T-cell (primary cell): ENCODE results near the gene DNAJC22. TPM values are rescaled to one million over a fixed set of nuclear protein-coding genes. Genes with fewer than 3 reads are reported as not detected.
A peak's percentile ranks its signal among the peaks of the same experiment; 100 is the strongest.

Experiments used
- ATAC-seq, 4 experiments: fragments of 200-7000 bp in 3 of 4; fragments of 150-1000 bp in 1 of 4; cut with Tn5 transposase; replicated peaks in 1 of 4; 1 replicate in 3 of 4; 2 replicates in 1 of 4; pipeline ENCODE4 v1.10.0; 2021; ENCODE audit warnings: moderate library complexity in 3 of 4, mild to moderate bottlenecking in 2 of 4, moderate number of reproducible peaks in 1 of 4
- CTCF ChIA-PET, 2 donors: fragments of 300-600 bp; sonication (Branson Sonifier 250); formaldehyde crosslinking; loops; one replicate each; lab custom pipeline; 2022; ENCODE audit warnings: antibody characterized with exemption in 2 of 2; lab: Charles Lee
- POLR2A ChIA-PET, 2 donors: fragments of 300-600 bp; sonication (Branson Sonifier 250); formaldehyde crosslinking; loops; one replicate each; lab custom pipeline; 2022; ENCODE audit warnings: antibody characterized with exemption in 2 of 2; lab: Charles Lee
- DNase-seq, 35 experiments: peaks; one replicate each; pipeline versions ENCODE4 v3.0.0 to v3.0.0-alpha.2; 2013 to 2023
- H3K27ac ChIP-seq: one replicate; pipeline ENCODE4 v1.5.1; 2013; ENCODE audit warnings: low read length
- H3K27me3 ChIP-seq, 2 experiments: replicated peaks in 1 of 2; 1 replicate in 1 of 2; 2 replicates in 1 of 2; pipeline versions ENCODE4 v1.6.1 to v1.7.0; 2013; ENCODE audit warnings: low read length in 1 of 2, mixed read lengths in 1 of 2; ENCODE audit not compliant: control insufficient read depth in 2 of 2, insufficient read depth in 2 of 2; ENCODE audit errors: extremely low read depth in 1 of 2
- H3K36me3 ChIP-seq, 2 donors: 1 replicate in 1 of 2; 2 replicates in 1 of 2; pipeline versions ENCODE4 v1.6.1 to v1.7.0; 2013; ENCODE audit warnings: low read length in 1 of 2; ENCODE audit not compliant: control insufficient read depth in 2 of 2, insufficient read depth in 1 of 2; ENCODE audit errors: extremely low read depth in 1 of 2
- H3K4me1 ChIP-seq, 2 experiments: 1 replicate in 1 of 2; 2 replicates in 1 of 2; pipeline versions ENCODE4 v1.6.1 to v1.7.0; 2013; ENCODE audit warnings: low read length in 2 of 2, mixed read lengths in 1 of 2; ENCODE audit not compliant: insufficient read depth in 2 of 2, control insufficient read depth in 1 of 2; ENCODE audit errors: extremely low read depth in 1 of 2
- H3K4me3 ChIP-seq, 2 donors: 1 replicate in 1 of 2; 2 replicates in 1 of 2; pipeline versions ENCODE4 v1.5.1 to v1.7.0; 2013; ENCODE audit warnings: mild to moderate bottlenecking in 2 of 2, low read length in 1 of 2, moderate library complexity in 1 of 2; ENCODE audit not compliant: control insufficient read depth in 1 of 2; ENCODE audit errors: extremely low read depth in 1 of 2
- H3K9me3 ChIP-seq: 2 replicates; pipeline ENCODE4 v1.7.0; 2013
- H3K27ac Mint-ChIP-seq, 2 donors: one replicate each; pipeline ENCODE4 v1.8.0; 2020 to 2021; ENCODE audit warnings: mild to moderate bottlenecking in 2 of 2, mixed read lengths in 2 of 2
- H3K27me3 Mint-ChIP-seq, 2 donors: one replicate each; pipeline ENCODE4 v1.8.0; 2021 to 2022; ENCODE audit warnings: mixed read lengths in 2 of 2
- H3K36me3 Mint-ChIP-seq: one replicate; pipeline ENCODE4 v1.8.0; 2021; ENCODE audit warnings: mixed read lengths
- H3K4me1 Mint-ChIP-seq, 3 donors: one replicate each; pipeline ENCODE4 v1.8.0; 2020 to 2022; ENCODE audit warnings: mixed read lengths in 3 of 3, mild to moderate bottlenecking in 1 of 3
- H3K4me3 Mint-ChIP-seq, 3 donors: one replicate each; pipeline ENCODE4 v1.8.0; 2020 to 2022; ENCODE audit warnings: mild to moderate bottlenecking in 3 of 3, mixed read lengths in 3 of 3, moderate library complexity in 3 of 3
- H3K9me3 Mint-ChIP-seq, 3 donors: one replicate each; pipeline ENCODE4 v1.8.0; 2020 to 2022; ENCODE audit warnings: mixed read lengths in 3 of 3
- WGBS: methylation state at CpG from one replicate; pipeline ENCODE4 v1.1.5; 2013; ENCODE audit warnings: missing lambda C conversion rate; ENCODE audit not compliant: insufficient coverage; 5-methylcytosine and 5-hydroxymethylcytosine counted together
- total RNA-seq, 35 experiments: library from RNA in 6 of 35; stranded (reverse) in 6 of 35; fragments of 120-200 nt in 1 of 35; gene quantifications; one replicate each; pipeline versions ENCODE4 v1.2.1 to v1.2.4 and lab custom pipeline; 2013 to 2026

DNAJC22 gene
- total RNA-seq, 5 donors from 2014 or later (not counting 1 experiment from before 2014, with no cell fraction given) = 0.07 TPM; not detected in 4

- Histone ChIP-seq H3K27me3 (peaks cover 18 to 91% of the 10 kb centered on the region in 2 experiments), H3K36me3 (no peaks in the 10 kb centered on the region), H3K9me3 (no peaks in the 10 kb centered on the region), H3K4me1 (peaks cover 2 to 31% of the 10 kb centered on the region in 2 experiments), H3K4me3 (peak within 1 kb of the TSS; percentile 44 to 50), H3K27ac (no peak within 1 kb of the TSS)
- ChIA-PET POLR2A (no interaction called here), CTCF (interaction anchor here (0.6 to 1.9 kb wide), 7 partner anchors 11 to 415 kb away, joined by 3 to 7 read pairs (median 6); partner anchors contain the start of gene TROAP (in 1 of the 2))
- Mint-ChIP-seq H3K27ac (no peak within 1 kb of the TSS), H3K36me3 (no peaks in the 10 kb centered on the region), H3K27me3 (peaks cover 60 to 72% of the 10 kb centered on the region in 2 donors), H3K4me3 (peak within 1 kb of the TSS; percentile 60 to 73 (median 60)), H3K4me1 (peaks cover 18 to 34% (median 22%) of the 10 kb centered on the region in 3 donors), H3K9me3 (no peaks in the 10 kb centered on the region)
- 7% methylated on average over 34 of the region's 65 CpGs for WGBS
- ATAC-seq = peak; percentile 89 to 95 (median 92)
- DNase-seq = peak; percentile 61 to 92 (median 83)
Observed at GRCh38 chr12:49336645-49337584, 9.8 kb upstream of the DNAJC22 start, which contains the start of gene C1QL4. Gene C1QL4 (minus strand): TSS chr12:49337188. CDS start chr12:49336477, 711 bp downstream.

- no peak for DNase-seq
- Histone ChIP-seq H3K4me1 (peaks cover 14 to 46% of the 10 kb centered on the region in 2 experiments), H3K27ac (no peak overlapping the region), H3K36me3 (no peaks in the 10 kb centered on the region), H3K9me3 (no peaks in the 10 kb centered on the region), H3K4me3 (no peak overlapping the region), H3K27me3 (peaks cover 18 to 90% of the 10 kb centered on the region in 2 experiments)
- H3K36me3 Mint-ChIP-seq = no peaks in the 10 kb centered on the region
- POLR2A ChIA-PET = no interaction called here
- WGBS = 83% methylated on average over 2 of the region's 6 CpGs
- H3K4me1 Mint-ChIP-seq = peaks cover 29 to 46% (median 34%) of the 10 kb centered on the region in 3 donors
- H3K4me3 Mint-ChIP-seq = no peak overlapping the region
- H3K27me3 Mint-ChIP-seq = peaks cover 52 to 68% of the 10 kb centered on the region in 2 donors
- no peak for ATAC-seq
- CTCF ChIA-PET = interaction anchor here in 1 of 2 donors (1.0 to 1.4 kb wide), 2 partner anchors 12 to 16 kb away, joined by 3 to 4 read pairs; partner anchors contain the start of gene TROAP
- H3K27ac Mint-ChIP-seq = no peak overlapping the region
- no peaks in the 10 kb centered on the region for H3K9me3 Mint-ChIP-seq
Observed at GRCh38 chr12:49338830-49339463, 7.7 kb upstream of the DNAJC22 start.

- no peaks in the 10 kb centered on the region for H3K36me3 Mint-ChIP-seq
- Histone ChIP-seq H3K4me3 (no peak overlapping the region), H3K27me3 (peaks cover 20 to 90% of the 10 kb centered on the region in 2 experiments), H3K36me3 (no peaks in the 10 kb centered on the region), H3K4me1 (peaks cover 16 to 51% of the 10 kb centered on the region in 2 experiments), H3K27ac (no peak overlapping the region), H3K9me3 (no peaks in the 10 kb centered on the region)
- CTCF ChIA-PET = interaction anchor here in 1 of 2 donors (1.0 to 1.4 kb wide), 2 partner anchors 11 to 17 kb away, joined by 3 to 4 read pairs; partner anchors contain the start of gene TROAP
- no peak overlapping the region for H3K27ac Mint-ChIP-seq
- no peak overlapping the region for H3K4me3 Mint-ChIP-seq
- no peaks in the 10 kb centered on the region for H3K9me3 Mint-ChIP-seq
- WGBS = 63% methylated on average over 4 of the region's 5 CpGs
- no peak for ATAC-seq
- H3K4me1 Mint-ChIP-seq = peaks cover 33 to 49% (median 39%) of the 10 kb centered on the region in 3 donors
- no peak for DNase-seq
- POLR2A ChIA-PET = no interaction called here
- H3K27me3 Mint-ChIP-seq = peaks cover 50 to 67% of the 10 kb centered on the region in 2 donors
Observed at GRCh38 chr12:49339464-49339861, 7.2 kb upstream of the DNAJC22 start.

GRCh38 chr12:49340095-49340870 is 6.4 kb upstream of the DNAJC22 start:
- POLR2A ChIA-PET = no interaction called here
- peaks cover 42 to 62% of the 10 kb centered on the region in 2 donors for H3K27me3 Mint-ChIP-seq
- H3K9me3 ChIP-seq = no peaks in the 10 kb centered on the region
- peaks cover 16 to 57% of the 10 kb centered on the region in 2 experiments for H3K4me1 ChIP-seq
- 33% methylated on average over 1 of the region's 6 CpGs for whole genome bisulfite sequencing
- no peaks in the 10 kb centered on the region for H3K9me3 Mint-ChIP-seq
- H3K4me3 Mint-ChIP-seq = peak overlapping the region in 1 of 3 donors; percentile 55
- H3K4me3 ChIP-seq = no peak overlapping the region
- H3K4me1 Mint-ChIP-seq = peaks cover 34 to 48% (median 40%) of the 10 kb centered on the region in 3 donors
- H3K27ac ChIP-seq = no peak overlapping the region
- DNase-seq (no peak), ATAC-seq (no peak)
- H3K36me3 Mint-ChIP-seq = no peaks in the 10 kb centered on the region
- CTCF ChIA-PET = interaction anchor here in 1 of 2 donors (1.4 kb wide), 1 partner anchor 11 kb away, joined by 3 read pairs; no protein-coding TSS in a partner anchor
- peaks cover 22 to 90% of the 10 kb centered on the region in 2 experiments for H3K27me3 ChIP-seq
- no peaks in the 10 kb centered on the region for H3K36me3 ChIP-seq
- H3K27ac Mint-ChIP-seq = no peak overlapping the region

GRCh38 chr12:49340971-49341776 is 5.5 kb upstream of the DNAJC22 start:
- WGBS = 50% methylated on average over 8 of the region's 14 CpGs
- Histone ChIP-seq H3K36me3 (no peaks in the 10 kb centered on the region), H3K27ac (no peak overlapping the region), H3K27me3 (peaks cover 25 to 91% of the 10 kb centered on the region in 2 experiments), H3K4me1 (peaks cover 24 to 62% of the 10 kb centered on the region in 2 experiments), H3K4me3 (no peak overlapping the region), H3K9me3 (no peaks in the 10 kb centered on the region)
- ATAC-seq (no peak), DNase-seq (no peak)
- peaks cover 39 to 53% (median 42%) of the 10 kb centered on the region in 3 donors for H3K4me1 Mint-ChIP-seq
- CTCF ChIA-PET = interaction anchor here (0.5 to 3.5 kb wide), 9 partner anchors 9 to 1503 kb away, joined by 3 to 14 read pairs (median 4); partner anchors contain the start of genes SPATS2 (in 1 of the 2) and TROAP (in 1 of the 2)
- POLR2A ChIA-PET = no interaction called here
- H3K4me3 Mint-ChIP-seq = peak overlapping the region in 1 of 3 donors; percentile 55
- no peaks in the 10 kb centered on the region for H3K36me3 Mint-ChIP-seq
- no peak overlapping the region for H3K27ac Mint-ChIP-seq
- H3K27me3 Mint-ChIP-seq = peaks cover 40 to 63% of the 10 kb centered on the region in 2 donors
- no peaks in the 10 kb centered on the region for H3K9me3 Mint-ChIP-seq
